GM12873 (cell line): ENCODE measurements around the gene ATF2.

Source experiments
- CTCF ChIP-seq: IDR thresholded peaks from 2 replicates; pipeline ENCODE4 v1.5.1; 2012; ENCODE audit warnings: low read depth, mild to moderate bottlenecking, moderate library complexity, low read length, control low read depth; ENCODE audit not compliant: insufficient read depth; ENCODE audit errors: missing control alignments

The ATF2 gene

DNA sequence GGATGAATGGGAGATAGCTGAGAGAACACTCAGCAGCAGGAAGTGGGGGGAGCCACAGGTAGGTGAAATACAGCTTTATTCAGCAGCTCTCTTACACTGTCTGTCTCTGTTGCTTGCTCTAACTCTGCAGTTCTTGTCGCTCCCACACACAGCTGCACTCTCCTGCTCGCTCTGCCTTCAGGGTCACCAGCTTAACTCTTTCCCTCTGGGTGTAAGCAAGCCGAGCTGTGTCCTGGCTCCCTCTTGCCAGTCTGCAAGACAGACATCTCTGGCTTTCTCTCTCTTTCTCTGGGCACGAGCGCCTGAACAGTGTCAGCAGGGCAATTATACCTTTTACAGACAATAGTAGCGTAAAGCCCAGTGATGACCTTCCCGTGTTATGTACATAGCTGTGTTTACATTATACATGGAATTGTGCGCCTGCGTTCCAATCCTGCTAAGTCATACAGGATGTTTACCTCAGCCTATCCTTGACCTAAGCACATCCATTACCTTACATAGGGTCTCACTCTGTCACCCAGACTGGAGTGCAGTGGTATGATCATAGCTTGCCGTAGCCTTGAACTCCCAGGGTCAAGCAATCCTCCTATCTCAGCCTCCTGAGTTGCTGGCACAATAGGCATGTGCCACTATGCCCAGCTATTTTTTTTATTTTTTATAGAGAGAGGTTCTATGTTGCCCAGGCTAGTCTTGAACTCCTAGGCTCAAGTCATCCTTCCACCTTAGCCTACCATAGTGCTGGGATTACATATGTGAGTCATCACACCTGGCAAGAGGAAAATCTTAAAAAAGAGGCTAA is 105.0 kb downstream of the ATF2 start:
- TF ChIP-seq CTCF, result no peak

DNA sequence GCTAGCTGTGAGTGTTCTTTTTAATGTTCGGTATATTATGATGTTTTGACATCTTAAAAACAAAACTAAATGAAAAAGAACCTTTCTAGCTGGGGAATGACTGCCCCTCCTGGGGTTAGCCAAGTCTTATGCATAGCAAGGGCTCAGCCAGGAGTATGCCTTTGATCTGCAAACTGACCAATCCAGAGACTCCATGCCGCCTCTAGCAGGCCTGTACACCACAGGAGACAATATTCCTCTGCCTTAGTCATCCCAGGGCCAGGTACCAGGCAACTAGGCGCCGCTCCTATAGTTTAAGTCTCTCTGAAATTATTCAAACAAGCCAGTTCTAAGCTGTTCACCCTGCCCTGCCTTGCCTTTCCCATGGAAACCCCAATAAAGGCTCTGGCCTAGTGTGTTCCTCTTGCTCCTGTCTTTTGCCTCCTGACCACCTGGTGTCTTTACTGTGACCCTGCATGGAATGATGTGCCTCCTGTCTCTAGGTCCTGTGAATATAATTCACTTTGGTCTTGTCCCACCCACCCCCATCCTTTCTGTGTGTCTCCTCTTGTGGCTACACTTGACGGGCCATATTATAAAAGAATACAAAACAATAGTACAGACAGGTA is 110.8 kb downstream of the ATF2 start:
- no peak for TF ChIP-seq CTCF

- no peak for TF ChIP-seq CTCF
Measured at GRCh38 chr2:175055993-175056392, 112.0 kb downstream of the ATF2 start.

- no peak for TF ChIP-seq CTCF
Measured at GRCh38 chr2:175054340-175054739, 113.7 kb downstream of the ATF2 start.

DNA sequence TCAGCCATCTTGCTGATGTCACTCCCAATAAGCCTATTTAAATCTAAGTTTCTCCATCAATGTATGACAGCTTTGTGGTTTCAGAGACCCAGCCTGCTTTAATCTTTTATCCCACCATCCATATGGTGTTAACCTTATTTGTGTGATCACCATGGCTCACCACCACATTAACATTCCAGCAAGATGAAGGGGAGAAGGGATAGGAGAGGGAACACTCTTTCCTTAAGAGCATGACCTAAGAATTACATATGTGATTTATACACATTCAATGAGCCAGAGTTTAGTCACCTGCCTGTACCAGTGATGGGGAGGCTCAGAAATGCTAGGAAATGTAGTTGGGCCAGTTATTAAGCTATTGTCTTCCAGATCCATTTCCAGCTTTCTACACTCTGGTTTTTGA is 118.3 kb downstream of the ATF2 start:
- no peak for TF ChIP-seq CTCF

DNA sequence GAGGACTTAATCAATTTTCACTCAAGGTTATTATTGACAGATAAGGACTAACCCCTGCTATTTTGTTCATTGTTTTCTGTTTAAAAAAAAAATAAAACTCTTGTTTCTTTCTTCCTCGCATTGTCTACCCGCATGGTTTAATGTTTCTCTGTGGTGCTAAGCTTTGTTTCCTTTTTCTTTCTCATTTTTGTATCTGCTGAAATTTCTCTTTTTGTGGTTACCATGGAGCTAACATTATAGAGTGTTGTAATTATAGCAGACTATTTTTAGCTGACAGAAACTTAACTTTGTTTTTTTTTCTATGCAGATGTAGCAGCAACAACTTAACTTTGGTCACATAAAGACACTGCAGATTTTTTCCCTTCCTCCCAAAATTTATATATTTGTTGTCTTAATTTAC is 119.7 kb downstream of the ATF2 start:
- TF ChIP-seq CTCF, result no peak

DNA sequence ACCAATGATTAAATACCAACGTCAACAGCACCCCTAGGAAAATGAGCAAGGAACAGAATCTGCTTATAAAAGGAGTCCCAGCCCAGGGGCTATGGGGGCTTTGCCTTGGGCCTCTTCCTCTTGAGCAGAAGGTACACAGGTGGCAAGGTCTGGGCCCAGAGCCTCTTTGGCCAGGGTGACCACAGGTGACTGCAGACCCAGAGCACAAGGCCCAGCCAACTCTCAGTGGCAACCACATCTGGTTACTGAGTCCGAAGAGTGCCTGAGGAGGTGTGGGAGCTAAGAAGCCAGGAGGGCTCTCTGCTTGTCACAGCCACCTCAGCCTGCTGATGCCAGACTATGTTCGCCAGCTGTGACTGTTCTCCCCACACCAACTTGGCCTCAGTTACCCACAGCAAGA is 128.5 kb downstream of the ATF2 start:
- no peak for TF ChIP-seq CTCF
